Measurements from ENCODE around the gene KMT5C. TPM values are rescaled to one million over a fixed set of nuclear protein-coding genes. Genes with fewer than 3 reads are reported as not detected.

The KMT5C gene
- total RNA-seq, 2 donors from 2014 or later = 66.6 to 103 TPM

GRCh38 chr19:55345818-55346724 is 6.4 kb downstream of the KMT5C start:
- DNase-seq (no peak), ATAC-seq (peak; percentile 14)
- Mint-ChIP-seq H3K36me3 (ENCODE audit: low read depth) (no peaks in the 10 kb centered on the region), H3K4me1 (peaks cover 9% of the 10 kb centered on the region), H3K4me3 (no peak overlapping the region), H3K27me3 (peaks cover 2% of the 10 kb centered on the region), H3K27ac (peak overlapping the region; percentile 79)
- H3K9me3 ChIP-seq (ENCODE audit: control insufficient read depth, low read length, poor library complexity, severe bottlenecking) = no peaks in the 10 kb centered on the region

GRCh38 chr19:55346725-55347441 is 7.2 kb downstream of the KMT5C start:
- Mint-ChIP-seq H3K27me3 (peaks cover 10% of the 10 kb centered on the region), H3K4me3 (no peak overlapping the region), H3K36me3 (ENCODE audit: low read depth) (peaks cover 7% of the 10 kb centered on the region), H3K4me1 (peaks cover 11% of the 10 kb centered on the region), H3K27ac (no peak overlapping the region)
- DNase-seq (no peak), ATAC-seq (peak; percentile 11)
- H3K9me3 ChIP-seq (ENCODE audit: control insufficient read depth, low read length, poor library complexity, severe bottlenecking) = no peaks in the 10 kb centered on the region

GRCh38 chr19:55347442-55348009 is 7.8 kb downstream of the KMT5C start:
- Mint-ChIP-seq H3K27ac (no peak overlapping the region), H3K36me3 (ENCODE audit: low read depth) (peaks cover 7% of the 10 kb centered on the region)
- no peak for ATAC-seq

GRCh38 chr19:55348317-55349034 is 8.8 kb downstream of the KMT5C start:
- peaks cover 26% of the 10 kb centered on the region for H3K27me3 Mint-ChIP-seq
- H3K27ac Mint-ChIP-seq = no peak overlapping the region
- H3K36me3 Mint-ChIP-seq (ENCODE audit: low read depth) = peaks cover 7% of the 10 kb centered on the region
- no peak for ATAC-seq
- no peak overlapping the region for H3K4me3 Mint-ChIP-seq
- no peaks in the 10 kb centered on the region for H3K9me3 ChIP-seq (ENCODE audit: control insufficient read depth, low read length, poor library complexity, severe bottlenecking)
- peaks cover 24% of the 10 kb centered on the region for H3K4me1 Mint-ChIP-seq
- DNase-seq = no peak

More at GRCh38 chr19:55347442-55348009, 7.8 kb downstream of the KMT5C start:
- no peak for DNase-seq
- Mint-ChIP-seq H3K4me1 (peaks cover 15% of the 10 kb centered on the region), H3K4me3 (no peak overlapping the region), H3K27me3 (peaks cover 17% of the 10 kb centered on the region)
- H3K9me3 ChIP-seq (ENCODE audit: control insufficient read depth, low read length, poor library complexity, severe bottlenecking) = no peaks in the 10 kb centered on the region

- Mint-ChIP-seq H3K27me3 (peaks cover 26% of the 10 kb centered on the region), H3K4me1 (peaks cover 27% of the 10 kb centered on the region), H3K27ac (no peak overlapping the region), H3K4me3 (no peak overlapping the region), H3K36me3 (ENCODE audit: low read depth) (peaks cover 7% of the 10 kb centered on the region)
- ATAC-seq (no peak), DNase-seq (no peak)
- no peaks in the 10 kb centered on the region for H3K9me3 ChIP-seq (ENCODE audit: control insufficient read depth, low read length, poor library complexity, severe bottlenecking)
Observed at GRCh38 chr19:55350620-55351315, 11.1 kb downstream of the KMT5C start.

- DNase-seq (no peak), ATAC-seq (no peak)
- Mint-ChIP-seq H3K27me3 (peaks cover 30% of the 10 kb centered on the region), H3K36me3 (ENCODE audit: low read depth) (peaks cover 7% of the 10 kb centered on the region), H3K4me3 (no peak overlapping the region), H3K27ac (peak overlapping the region; percentile 83), H3K4me1 (peaks cover 27% of the 10 kb centered on the region)
- no peaks in the 10 kb centered on the region for H3K9me3 ChIP-seq (ENCODE audit: control insufficient read depth, low read length, poor library complexity, severe bottlenecking)
Observed at GRCh38 chr19:55352040-55352439, 12.4 kb downstream of the KMT5C start.

- ATAC-seq (no peak), DNase-seq (no peak)
- H3K9me3 ChIP-seq (ENCODE audit: control insufficient read depth, low read length, poor library complexity, severe bottlenecking) = no peaks in the 10 kb centered on the region
- H3K27me3 Mint-ChIP-seq = peaks cover 36% of the 10 kb centered on the region
- H3K4me1 Mint-ChIP-seq = peaks cover 27% of the 10 kb centered on the region
- H3K27ac Mint-ChIP-seq = no peak overlapping the region
- peak overlapping the region; percentile 86 for H3K4me3 Mint-ChIP-seq
- H3K36me3 Mint-ChIP-seq (ENCODE audit: low read depth) = peaks cover 7% of the 10 kb centered on the region
Observed at GRCh38 chr19:55352549-55353145, 13.0 kb downstream of the KMT5C start.

GRCh38 chr19:55353356-55353802 is 13.7 kb downstream of the KMT5C start:
- Mint-ChIP-seq H3K36me3 (ENCODE audit: low read depth) (peaks cover 7% of the 10 kb centered on the region), H3K27ac (no peak overlapping the region), H3K4me1 (peaks cover 24% of the 10 kb centered on the region), H3K27me3 (peaks cover 40% of the 10 kb centered on the region), H3K4me3 (peak overlapping the region; percentile 86)
- no peaks in the 10 kb centered on the region for H3K9me3 ChIP-seq (ENCODE audit: control insufficient read depth, low read length, poor library complexity, severe bottlenecking)
- DNase-seq (no peak), ATAC-seq (peak; percentile 7)

- H3K36me3 Mint-ChIP-seq (ENCODE audit: low read depth) = peaks cover 7% of the 10 kb centered on the region
- ATAC-seq (peak; percentile 86), DNase-seq (peak; percentile 51 to 70 (median 66))
- no peaks in the 10 kb centered on the region for H3K9me3 ChIP-seq (ENCODE audit: control insufficient read depth, low read length, poor library complexity, severe bottlenecking)
- no peak overlapping the region for H3K27ac Mint-ChIP-seq
- peaks cover 40% of the 10 kb centered on the region for H3K27me3 Mint-ChIP-seq
- H3K4me3 Mint-ChIP-seq = peak overlapping the region; percentile 86
- H3K4me1 Mint-ChIP-seq = peaks cover 24% of the 10 kb centered on the region
Observed at GRCh38 chr19:55353803-55354697, 14.4 kb downstream of the KMT5C start.

GRCh38 chr19:55354698-55355212 is 15.1 kb downstream of the KMT5C start, which contains the start of gene COX6B2:
Gene COX6B2 (minus strand): TSS chr19:55354719. CDS start chr19:55354521, 198 bp downstream.
- DNase-seq (no peak), ATAC-seq (no peak)
- Mint-ChIP-seq H3K27me3 (peaks cover 40% of the 10 kb centered on the region), H3K27ac (no peak within 1 kb of the TSS), H3K36me3 (ENCODE audit: low read depth) (peaks cover 7% of the 10 kb centered on the region), H3K4me3 (peak within 1 kb of the TSS; percentile 86), H3K4me1 (peaks cover 24% of the 10 kb centered on the region)
- H3K9me3 ChIP-seq (ENCODE audit: control insufficient read depth, low read length, poor library complexity, severe bottlenecking) = no peaks in the 10 kb centered on the region

GRCh38 chr19:55355213-55355821 is 15.6 kb downstream of the KMT5C start:
- Mint-ChIP-seq H3K27me3 (peaks cover 40% of the 10 kb centered on the region), H3K36me3 (ENCODE audit: low read depth) (peaks cover 7% of the 10 kb centered on the region), H3K27ac (no peak overlapping the region), H3K4me1 (peaks cover 24% of the 10 kb centered on the region), H3K4me3 (no peak overlapping the region)
- DNase-seq (no peak), ATAC-seq (no peak)
- no peaks in the 10 kb centered on the region for H3K9me3 ChIP-seq (ENCODE audit: control insufficient read depth, low read length, poor library complexity, severe bottlenecking)
